ENCODE measurements around the gene SKI.

Gene SKI

DNA sequence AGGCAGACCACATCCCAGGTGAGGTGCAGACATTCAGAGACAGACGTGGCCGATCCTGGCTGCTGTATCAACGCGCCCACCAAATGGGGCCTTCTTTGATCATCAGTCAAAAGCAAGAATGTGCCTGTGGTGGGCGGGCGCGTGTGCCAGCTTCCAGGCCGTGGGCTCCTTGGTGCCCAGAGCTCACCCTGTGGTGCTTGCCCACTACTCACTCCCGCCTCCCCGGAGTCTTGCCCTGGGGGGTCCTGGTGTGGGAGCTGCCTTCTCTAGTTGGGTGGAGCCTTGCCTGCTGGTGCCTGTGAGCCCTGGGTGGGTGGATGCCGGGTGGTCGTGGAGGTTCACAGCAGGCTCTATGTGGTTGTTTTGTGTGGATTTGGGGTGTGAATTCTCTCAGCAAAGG, 70.6 kb downstream of the SKI start:
- Histone ChIP-seq H3K9me3 (no peaks in the 10 kb centered on the region), H3K27ac (no peak overlapping the region), H3K36me3 (peaks cover 10% of the 10 kb centered on the region), H3K4me1 (ENCODE audit: control insufficient read depth in 1 of 2, insufficient read depth in 1 of 2, low read depth in 1 of 2, low read length in 1 of 2) (peaks cover 9 to 18% of the 10 kb centered on the region in 2 experiments), H3K27me3 (peaks cover 83% of the 10 kb centered on the region), H3K4me3 (ENCODE audit: low read depth in 1 of 2, low read length in 1 of 2) (no peak overlapping the region)
- TF ChIP-seq, protein P1, sequence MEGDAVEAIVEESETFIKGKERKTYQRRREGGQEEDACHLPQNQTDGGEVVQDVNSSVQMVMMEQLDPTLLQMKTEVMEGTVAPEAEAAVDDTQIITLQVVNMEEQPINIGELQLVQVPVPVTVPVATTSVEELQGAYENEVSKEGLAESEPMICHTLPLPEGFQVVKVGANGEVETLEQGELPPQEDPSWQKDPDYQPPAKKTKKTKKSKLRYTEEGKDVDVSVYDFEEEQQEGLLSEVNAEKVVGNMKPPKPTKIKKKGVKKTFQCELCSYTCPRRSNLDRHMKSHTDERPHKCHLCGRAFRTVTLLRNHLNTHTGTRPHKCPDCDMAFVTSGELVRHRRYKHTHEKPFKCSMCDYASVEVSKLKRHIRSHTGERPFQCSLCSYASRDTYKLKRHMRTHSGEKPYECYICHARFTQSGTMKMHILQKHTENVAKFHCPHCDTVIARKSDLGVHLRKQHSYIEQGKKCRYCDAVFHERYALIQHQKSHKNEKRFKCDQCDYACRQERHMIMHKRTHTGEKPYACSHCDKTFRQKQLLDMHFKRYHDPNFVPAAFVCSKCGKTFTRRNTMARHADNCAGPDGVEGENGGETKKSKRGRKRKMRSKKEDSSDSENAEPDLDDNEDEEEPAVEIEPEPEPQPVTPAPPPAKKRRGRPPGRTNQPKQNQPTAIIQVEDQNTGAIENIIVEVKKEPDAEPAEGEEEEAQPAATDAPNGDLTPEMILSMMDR (IDR thresholded peaks at IDR 0.05), result no peak

DNA sequence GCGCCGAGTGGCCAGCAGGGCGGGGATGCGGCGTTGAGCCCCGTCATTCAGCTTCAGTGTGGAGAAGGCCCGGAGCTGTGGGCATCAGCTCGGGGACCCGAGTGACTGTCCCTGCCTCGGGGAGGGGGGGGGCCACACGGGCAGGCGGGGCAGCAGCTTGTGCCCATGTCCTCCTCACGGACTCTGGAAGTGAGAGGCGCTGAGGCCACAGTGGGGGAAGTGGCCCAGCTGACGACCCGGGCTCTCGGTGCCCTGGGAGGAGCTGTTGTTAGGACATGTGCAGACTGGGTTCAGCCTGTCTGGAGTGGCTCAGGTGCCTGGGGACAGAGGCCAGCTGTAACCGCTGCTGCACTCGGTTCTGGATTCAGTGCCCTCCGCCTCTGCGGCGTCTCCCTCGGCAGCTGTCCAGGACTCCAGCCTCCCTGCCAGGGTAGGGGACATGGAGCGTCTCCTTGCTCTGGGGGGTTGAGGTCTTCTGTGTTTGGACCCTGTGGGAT, 71.1 kb downstream of the SKI start:
- H3K4me3 ChIP-seq (ENCODE audit: low read depth in 1 of 2, low read length in 1 of 2), result no peak overlapping the region
- H3K27me3 ChIP-seq, result peaks cover 78% of the 10 kb centered on the region
- H3K4me1 ChIP-seq (ENCODE audit: control insufficient read depth in 1 of 2, insufficient read depth in 1 of 2, low read depth in 1 of 2, low read length in 1 of 2), result peaks cover 9 to 18% of the 10 kb centered on the region in 2 experiments
- TF ChIP-seq, protein P1 (IDR thresholded peaks at IDR 0.05), result no peak
- peaks cover 15% of the 10 kb centered on the region for H3K36me3 ChIP-seq
- H3K9me3 ChIP-seq, result no peaks in the 10 kb centered on the region
- H3K27ac ChIP-seq, result no peak overlapping the region

DNA sequence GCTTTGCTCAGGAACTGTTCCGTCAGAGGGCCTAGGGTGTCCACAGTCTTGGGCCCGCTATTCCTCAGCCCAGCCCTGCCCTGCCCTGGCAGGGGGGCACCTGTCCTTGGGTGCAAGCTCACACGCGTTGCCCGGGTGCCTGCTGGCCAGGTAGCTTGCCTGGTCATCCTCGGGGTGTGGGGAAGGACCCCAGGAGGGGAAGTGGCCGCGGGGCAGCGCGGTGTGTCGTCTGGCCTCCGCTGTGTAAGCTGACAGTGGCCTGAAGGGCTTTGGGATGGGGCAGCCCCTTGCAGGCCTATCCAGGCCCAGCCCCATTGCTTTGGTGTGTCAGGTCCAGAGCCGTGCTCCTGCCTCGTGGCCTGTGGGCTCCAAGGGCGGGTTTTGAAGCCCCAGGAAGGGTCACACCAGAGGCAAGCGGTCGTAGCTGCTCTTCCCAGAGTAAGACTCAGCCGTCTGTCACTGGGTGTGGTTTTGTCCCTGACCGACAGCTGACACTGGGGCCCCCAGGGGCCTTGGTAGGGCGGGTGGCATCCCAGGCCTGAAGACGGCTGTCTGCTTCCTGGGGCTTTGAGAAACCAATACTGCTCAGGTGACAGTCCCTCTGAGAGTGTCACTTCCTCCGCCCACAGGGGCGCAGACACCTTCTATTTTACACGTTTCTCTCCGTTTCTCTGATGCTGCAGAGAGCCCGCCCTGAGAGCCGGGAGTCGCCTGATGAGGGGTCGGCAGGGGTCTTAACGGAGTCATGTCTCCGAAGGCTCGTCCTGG, 72.1 kb downstream of the SKI start:
- H3K4me3 ChIP-seq (ENCODE audit: low read depth in 1 of 2, low read length in 1 of 2), result peak overlapping the region in 1 of 2 experiments; percentile 17
- no peaks in the 10 kb centered on the region for H3K9me3 ChIP-seq
- no peak overlapping the region for H3K27ac ChIP-seq
- peaks cover 26% of the 10 kb centered on the region for H3K36me3 ChIP-seq
- H3K27me3 ChIP-seq, result peaks cover 68% of the 10 kb centered on the region
- TF ChIP-seq, protein P1 (IDR thresholded peaks at IDR 0.05), result no peak
- H3K4me1 ChIP-seq (ENCODE audit: control insufficient read depth in 1 of 2, insufficient read depth in 1 of 2, low read depth in 1 of 2, low read length in 1 of 2), result peaks cover 9 to 18% of the 10 kb centered on the region in 2 experiments

DNA sequence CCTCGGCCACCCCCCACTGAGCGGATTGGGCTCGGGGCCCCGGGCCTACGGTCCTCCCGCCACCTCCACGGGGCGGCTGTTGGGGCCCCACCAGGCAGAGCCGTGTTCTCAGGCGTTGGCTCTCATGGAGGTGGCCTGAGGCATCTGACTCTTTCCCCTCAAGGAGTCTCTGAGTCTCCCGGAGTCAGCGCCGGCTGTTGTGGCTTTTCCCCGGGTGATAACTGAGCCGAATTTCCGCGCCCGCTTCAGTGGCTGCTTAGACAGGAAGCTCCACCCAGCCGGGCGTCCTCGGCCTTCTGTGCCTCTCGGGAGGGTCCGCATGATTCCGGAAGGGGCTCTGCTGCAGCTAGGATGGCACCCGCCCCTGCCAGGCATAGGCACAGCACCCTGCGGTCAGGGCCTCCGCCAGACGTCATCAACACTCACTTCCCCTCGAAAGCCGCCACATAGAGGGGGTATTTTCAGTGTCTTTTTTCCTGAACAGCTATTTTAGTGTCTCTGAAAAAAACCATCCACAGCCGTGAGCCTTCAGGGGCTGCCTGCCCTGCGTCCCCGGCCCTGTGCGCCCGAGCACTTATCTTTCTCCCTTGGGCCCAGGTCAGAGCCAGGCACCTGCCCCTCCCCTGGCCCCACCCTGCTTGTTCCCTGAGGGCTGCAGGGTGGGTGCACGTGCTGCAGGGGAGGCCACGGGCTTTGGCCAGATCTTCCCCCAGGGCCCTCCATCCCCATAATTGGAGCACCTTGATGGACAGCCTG, 72.9 kb downstream of the SKI start:
- peak overlapping the region in 1 of 2 experiments; percentile 17 for H3K4me3 ChIP-seq (ENCODE audit: low read depth in 1 of 2, low read length in 1 of 2)
- H3K4me1 ChIP-seq (ENCODE audit: control insufficient read depth in 1 of 2, insufficient read depth in 1 of 2, low read depth in 1 of 2, low read length in 1 of 2), result peaks cover 9 to 18% of the 10 kb centered on the region in 2 experiments
- H3K36me3 ChIP-seq, result peaks cover 34% of the 10 kb centered on the region
- TF ChIP-seq, protein P1 (IDR thresholded peaks at IDR 0.05), result no peak
- peaks cover 62% of the 10 kb centered on the region for H3K27me3 ChIP-seq
- no peaks in the 10 kb centered on the region for H3K9me3 ChIP-seq
- no peak overlapping the region for H3K27ac ChIP-seq

DNA sequence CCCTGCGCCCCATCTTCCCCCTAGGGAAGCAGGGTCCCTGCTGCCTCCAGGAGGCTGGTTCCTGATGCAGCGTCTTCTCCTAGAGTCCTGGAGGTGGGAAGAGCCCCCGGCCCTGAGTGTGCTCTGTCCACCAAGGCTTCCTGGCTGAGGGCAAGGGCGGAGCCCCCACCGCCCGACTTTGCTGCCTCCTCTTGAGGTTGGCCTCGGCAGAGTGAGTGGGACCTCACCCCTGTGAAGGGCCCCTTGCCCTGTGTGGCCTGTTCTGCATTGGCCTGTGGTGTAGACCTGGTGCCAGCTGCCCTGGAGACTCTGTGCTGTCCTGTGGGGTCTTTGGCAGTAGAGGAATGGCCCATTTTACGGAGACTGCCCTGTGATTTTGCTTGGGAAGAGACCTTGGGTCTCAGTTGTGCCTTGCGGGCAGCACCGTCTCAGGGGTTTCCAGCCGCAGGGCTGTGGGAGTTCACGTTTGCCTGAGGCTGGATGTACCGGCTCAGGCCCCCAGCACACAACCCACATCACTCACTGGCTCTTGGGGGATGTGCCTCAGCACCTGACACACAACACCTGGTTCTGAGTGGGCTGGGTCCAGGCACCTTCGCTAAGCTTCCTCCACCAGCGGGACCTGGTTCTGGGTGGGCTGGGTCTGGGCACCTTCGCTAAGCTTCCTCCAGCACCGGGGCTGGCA, 73.6 kb downstream of the SKI start:
- no peaks in the 10 kb centered on the region for H3K9me3 ChIP-seq
- H3K27me3 ChIP-seq, result peaks cover 55% of the 10 kb centered on the region
- no peak overlapping the region for H3K4me3 ChIP-seq (ENCODE audit: low read depth in 1 of 2, low read length in 1 of 2)
- no peak overlapping the region for H3K27ac ChIP-seq
- TF ChIP-seq, protein P1 (IDR thresholded peaks at IDR 0.05), result no peak
- peaks cover 41% of the 10 kb centered on the region for H3K36me3 ChIP-seq
- peaks cover 9 to 18% of the 10 kb centered on the region in 2 experiments for H3K4me1 ChIP-seq (ENCODE audit: control insufficient read depth in 1 of 2, insufficient read depth in 1 of 2, low read depth in 1 of 2, low read length in 1 of 2)

Data from neutrophil (primary cell).